Activated CD8-positive, alpha-beta memory T cell treated with anti-CD3 and anti-CD28 coated beads for 48 hours (primary cell): Measurements from ENCODE around the gene MAP2K2.
A peak's percentile ranks its signal among the peaks of the same experiment; 100 is the strongest.

ENCODE experiments used
- DNase-seq, 3 experiments: peaks; one replicate each; pipeline ENCODE4 v3.0.0-alpha.2; 2020; ENCODE audit warnings: low read depth in 2 of 3, low spot score in 2 of 3

MAP2K2 gene

DNA sequence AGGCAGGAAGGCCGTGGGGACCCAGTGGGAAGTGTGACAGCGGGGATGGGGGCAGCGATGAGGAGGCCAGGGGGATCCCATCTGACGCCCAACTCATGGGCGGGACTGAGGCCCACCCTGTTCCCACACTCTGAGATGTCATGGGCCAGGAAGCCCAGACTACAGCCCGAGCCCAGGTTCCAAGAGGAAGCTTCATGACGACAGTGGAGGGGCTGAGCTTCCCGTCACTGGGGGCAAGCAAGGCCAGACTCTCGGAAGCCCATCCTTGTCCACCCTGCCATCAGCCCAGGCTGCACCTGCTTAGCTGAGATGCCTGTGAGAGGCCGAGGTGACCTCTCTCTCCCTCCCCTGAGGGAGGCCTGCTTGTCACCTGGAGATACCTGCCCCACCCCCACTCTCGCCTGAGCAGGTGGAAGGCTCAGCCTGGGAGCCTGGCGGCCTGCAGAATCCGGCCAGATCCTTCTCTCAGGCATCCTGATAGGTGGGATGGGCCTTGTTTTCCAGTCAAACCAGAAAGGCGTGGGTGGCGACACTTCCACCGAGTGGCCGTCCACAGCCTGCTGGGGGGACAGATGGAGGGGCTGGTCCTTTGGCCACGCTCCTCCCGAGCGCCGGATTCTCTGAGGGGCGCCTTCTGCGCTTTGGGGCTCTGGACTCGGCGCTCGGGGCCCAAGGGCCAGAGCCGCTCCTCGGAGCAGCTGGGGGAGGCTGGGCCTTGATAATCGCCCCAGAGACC is 62.1 kb downstream of the MAP2K2 start:
- DNase-seq, result no peak

GRCh38 chr19:4061178-4061682 is 62.7 kb downstream of the MAP2K2 start:
- DNase-seq, result no peak

DNA sequence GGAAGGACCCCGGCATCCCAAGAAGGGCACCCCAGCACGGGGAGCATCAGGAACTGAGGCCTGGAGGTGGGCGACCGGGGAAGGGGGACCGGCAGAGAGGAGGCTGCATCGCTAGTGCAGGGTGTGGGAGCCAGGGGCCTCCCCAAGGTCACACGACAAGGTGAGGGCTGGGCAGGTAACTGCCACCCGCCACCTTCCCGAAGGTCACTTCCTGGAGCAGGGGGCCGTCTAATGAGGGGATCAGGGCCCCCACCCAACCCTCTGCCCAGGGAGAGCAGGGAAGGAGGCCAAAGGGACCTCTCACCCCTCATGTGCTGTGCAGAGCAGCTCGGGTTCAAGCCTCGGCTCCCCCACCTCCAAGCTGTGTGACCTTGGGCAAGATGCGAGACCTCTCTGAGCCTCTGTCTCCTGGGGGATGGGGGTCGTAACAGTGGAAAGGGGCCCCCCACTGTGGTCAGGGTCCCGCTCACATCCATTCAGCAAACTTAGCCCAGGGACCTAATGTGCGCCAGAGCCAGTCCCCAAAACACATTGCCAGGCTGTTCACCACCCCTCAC is 63.2 kb downstream of the MAP2K2 start:
- no peak for DNase-seq

DNA sequence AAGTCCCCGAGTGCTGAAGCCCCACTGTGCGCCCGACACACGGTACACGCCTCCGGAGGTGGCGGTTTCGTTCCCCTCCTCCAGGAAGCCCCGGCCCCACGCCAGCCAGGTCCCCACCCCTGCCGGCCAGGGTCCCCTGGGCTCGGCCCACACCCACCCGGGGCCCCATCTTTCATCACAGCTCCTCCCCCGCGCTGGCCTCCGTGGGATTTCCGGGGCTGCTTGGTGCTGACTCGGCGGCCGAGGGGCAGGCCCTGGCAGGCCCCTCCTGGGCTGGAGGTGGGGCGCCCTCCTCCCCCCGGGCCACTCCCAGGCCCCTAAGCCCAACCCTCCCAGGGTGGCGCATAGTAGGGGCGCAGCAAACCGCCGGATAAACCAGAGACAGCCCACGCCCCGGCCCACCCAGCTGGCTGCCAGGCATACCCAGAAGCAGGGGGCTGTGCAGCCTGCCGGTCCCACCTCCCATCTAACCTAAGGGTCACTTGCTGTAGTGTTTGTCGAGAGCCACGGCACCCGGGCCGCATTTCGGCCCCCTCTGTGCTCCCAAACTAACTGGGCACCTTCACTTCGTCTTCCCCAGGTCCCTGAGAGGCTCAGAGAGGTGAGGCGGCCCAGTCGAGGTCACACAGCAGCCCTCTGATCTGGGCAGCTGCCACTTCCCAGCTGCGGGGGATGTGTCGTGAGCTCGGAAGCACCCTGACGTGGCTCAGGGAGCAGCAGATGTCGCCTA is 63.9 kb downstream of the MAP2K2 start:
- DNase-seq, result peak in 1 of 3 experiments; percentile 71

GRCh38 chr19:4059453-4059871 is 64.5 kb downstream of the MAP2K2 start:
- no peak for DNase-seq

GRCh38 chr19:4058693-4059452 is 65.0 kb downstream of the MAP2K2 start:
- DNase-seq, result no peak

- peak in 1 of 3 experiments; percentile 59 for DNase-seq
These were observed 65.8 kb downstream of the MAP2K2 start for GRCh38 chr19:4057931-4058692.

DNA sequence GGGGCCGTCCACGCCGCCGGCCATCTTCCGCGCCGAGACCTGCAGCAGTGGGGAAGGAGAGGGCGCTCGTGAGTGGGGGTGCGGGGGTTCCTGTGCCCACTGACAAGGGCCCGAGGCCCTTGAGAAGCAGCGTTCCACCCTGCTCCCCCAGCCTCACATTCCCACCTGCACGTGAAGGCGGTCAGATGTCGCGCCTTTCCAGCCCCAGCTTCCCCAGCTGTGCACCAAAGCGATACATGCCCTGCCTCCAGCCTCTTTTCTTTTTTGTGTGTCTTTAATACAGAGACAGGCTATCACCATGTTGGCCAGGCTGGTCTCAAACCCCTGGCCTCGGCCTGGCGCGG is 68.7 kb downstream of the MAP2K2 start:
- no peak for DNase-seq

DNA sequence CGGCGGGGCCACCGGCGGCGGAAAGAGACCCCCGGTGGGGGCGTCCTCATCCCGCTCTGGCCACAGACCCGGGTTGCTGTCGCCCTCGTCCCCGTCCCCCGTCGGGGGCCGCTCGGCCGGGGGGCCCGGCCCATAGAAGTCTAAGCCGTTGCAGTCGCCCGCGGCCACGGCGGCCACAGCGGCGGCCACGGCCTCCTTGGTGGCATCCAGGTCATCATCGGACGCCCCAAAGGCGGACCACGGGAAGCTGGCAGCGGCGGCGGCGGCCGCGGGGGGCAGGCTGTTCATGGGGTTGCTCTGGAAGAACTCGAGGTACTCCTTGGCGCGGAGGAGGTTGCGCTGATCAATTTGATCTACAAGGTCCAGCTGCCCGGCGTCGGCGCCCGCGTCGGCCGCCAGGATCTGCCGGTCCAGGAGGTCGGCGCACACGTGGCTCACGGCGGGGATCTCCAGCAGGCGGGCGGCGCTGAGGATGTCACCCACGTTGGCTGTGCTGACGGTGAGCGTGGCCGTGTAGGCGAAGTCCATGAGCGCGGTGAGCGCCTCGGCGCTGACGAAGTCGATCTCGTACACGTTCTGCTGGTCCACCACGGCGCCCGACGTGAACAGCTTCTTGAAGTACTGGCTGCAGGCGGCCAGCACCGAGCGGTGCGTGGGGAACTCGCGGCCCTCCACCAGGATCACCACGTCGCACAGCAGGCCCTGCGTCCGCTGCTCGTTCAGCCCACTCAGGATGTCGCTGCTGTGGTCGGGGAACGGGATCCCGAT is 69.3 kb downstream of the MAP2K2 start:
- no peak for DNase-seq

GRCh38 chr19:4053423-4054324 is 70.2 kb downstream of the MAP2K2 start:
- DNase-seq, result no peak

DNA sequence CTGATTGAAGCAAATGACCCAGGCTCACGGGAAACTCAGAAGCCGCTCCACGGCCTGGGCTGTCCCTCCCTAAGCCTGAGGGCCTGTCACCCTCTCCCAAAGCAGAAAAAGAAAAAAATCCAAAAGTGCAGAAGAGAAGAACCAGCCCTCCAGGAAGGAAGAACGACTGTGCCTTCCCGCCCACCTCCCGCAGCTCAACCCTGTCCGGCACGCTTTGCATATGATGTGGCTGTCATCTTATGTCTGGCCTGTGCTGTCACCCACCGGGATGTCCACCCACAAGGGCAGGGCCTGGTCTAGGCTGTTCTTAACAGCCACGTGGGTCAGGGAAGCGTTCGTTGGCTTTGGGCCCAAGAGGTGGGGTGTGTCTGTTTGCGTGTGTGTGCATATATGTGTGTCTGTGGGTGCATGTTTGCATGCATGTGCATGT is 70.9 kb downstream of the MAP2K2 start:
- no peak for DNase-seq

GRCh38 chr19:4052114-4052992 is 71.6 kb downstream of the MAP2K2 start:
- DNase-seq, result no peak

- DNase-seq, result peak in 1 of 3 experiments; percentile 44
These were observed 72.5 kb downstream of the MAP2K2 start for GRCh38 chr19:4051175-4052101.

- DNase-seq, result no peak
These were observed 74.5 kb downstream of the MAP2K2 start for GRCh38 chr19:4049432-4049831.

DNA sequence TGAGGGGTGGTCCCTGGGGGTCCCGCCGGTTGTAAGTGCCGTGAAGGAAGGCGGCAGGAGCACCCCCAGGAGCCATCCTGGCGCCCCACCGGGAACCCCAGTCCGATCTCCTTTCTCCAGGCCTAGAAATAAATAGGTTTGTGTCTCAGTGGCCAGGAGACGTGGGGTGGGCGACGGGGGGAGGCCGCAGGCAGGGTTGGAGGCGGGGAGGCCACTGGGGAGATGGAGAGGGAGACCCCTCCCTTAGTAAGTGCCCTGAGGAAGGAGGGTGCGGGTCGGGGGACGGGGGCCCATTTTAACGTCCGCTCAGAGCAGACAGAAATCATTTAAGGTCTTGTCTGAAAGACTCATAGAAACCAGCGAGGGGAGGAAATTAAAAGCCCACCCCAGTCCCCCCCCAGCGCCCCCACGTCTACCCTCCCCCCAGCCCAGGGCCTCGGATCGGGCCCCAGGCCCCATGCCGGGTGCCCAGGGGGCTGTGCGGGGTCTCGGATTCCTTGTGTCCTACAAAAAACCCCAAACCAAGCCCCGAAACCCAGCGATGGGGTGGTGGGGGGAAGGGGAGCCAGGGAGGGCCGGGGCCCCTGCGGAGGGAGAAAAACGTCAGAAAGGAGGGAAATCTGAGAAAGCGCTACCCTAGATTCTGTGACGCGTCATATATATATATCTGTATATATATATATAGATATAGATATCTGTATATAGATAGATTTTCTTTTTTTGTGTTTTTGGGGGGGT is 76.8 kb downstream of the MAP2K2 start:
- DNase-seq, result no peak

- DNase-seq, result no peak
These were observed 77.6 kb downstream of the MAP2K2 start for GRCh38 chr19:4046362-4046691.
